ENCODE measurements around the gene VAMP3. TPM values are rescaled to one million over a fixed set of nuclear protein-coding genes. Genes with fewer than 3 reads are reported as not detected.

Gene VAMP3
- total RNA-seq, 1 experiment from 2014 or later, result 77.8 TPM

DNA sequence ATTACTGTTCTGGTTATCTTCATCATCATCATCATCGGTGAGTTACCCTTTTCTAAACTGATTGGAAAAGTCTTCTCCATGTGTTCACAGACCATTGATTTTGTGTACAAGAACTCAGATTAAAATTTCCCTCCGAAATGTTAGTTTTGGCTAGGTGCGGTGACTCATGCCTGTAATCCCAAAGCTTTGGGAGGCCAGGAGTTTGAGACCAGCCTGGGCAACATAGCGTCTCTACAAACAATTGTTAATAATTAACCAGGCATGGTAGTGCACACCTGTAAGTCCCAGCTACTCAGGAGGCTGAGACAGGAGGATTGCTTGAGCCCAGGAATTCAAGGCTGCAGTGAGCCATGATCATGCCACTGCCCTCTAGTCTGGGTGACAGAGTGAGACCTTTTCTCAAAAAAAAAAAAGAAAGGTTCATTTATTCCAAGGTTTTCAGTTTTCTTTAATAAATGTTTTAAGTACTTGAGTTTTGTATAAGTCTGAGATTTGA lies 7.1 kb downstream of the VAMP3 start:
- H3K36me3 ChIP-seq (ENCODE audit: control insufficient read depth, insufficient read depth, low read length), result no peaks in the 10 kb centered on the region; the same call in 1 of the 2 replicates
- H3K27me3 ChIP-seq (replicated peaks; ENCODE audit: control insufficient read depth, insufficient read depth, low read length), result no peaks in the 10 kb centered on the region
- POLR2A ChIA-PET, result no interaction called here
- DNase-seq, result no peak
- no peak overlapping the region for H3K4me3 ChIP-seq (ENCODE audit: low read depth, low read length)
- no peak for TF ChIP-seq CTCF (IDR thresholded peaks at IDR 0.05; ENCODE audit: insufficient read depth in 1 of 2, low read depth in 1 of 2, low read length in 1 of 2, severe bottlenecking in 1 of 2, unreplicated experiment in 1 of 2)
- no peak overlapping the region for H3K4me3 Mint-ChIP-seq (ENCODE audit: unreplicated experiment)
- peaks cover 7% of the 10 kb centered on the region for H3K4me1 ChIP-seq
- peaks cover 43% of the 10 kb centered on the region for H3K36me3 Mint-ChIP-seq (ENCODE audit: insufficient read depth, unreplicated experiment)
- H3K27ac Mint-ChIP-seq (ENCODE audit: unreplicated experiment), result no peak overlapping the region
- peaks cover 13% of the 10 kb centered on the region for H3K4me1 Mint-ChIP-seq (ENCODE audit: low read depth, unreplicated experiment)
- intact Hi-C loops (cut with micrococcal nuclease; ENCODE audit: unreplicated experiment), result no loop called here
- CTCF ChIA-PET, result no interaction called here
- no peaks in the 10 kb centered on the region for H3K9me3 Mint-ChIP-seq (ENCODE audit: unreplicated experiment)
- no TSS peak for BruUV-seq (replicated peaks)
- H3K9me3 ChIP-seq, result no peaks in the 10 kb centered on the region
- no peaks in the 10 kb centered on the region for H3K27me3 Mint-ChIP-seq (ENCODE audit: insufficient read depth, unreplicated experiment)

- BruUV-seq (replicated peaks), result TSS peak; percentile 0
- CTCF ChIA-PET, result no interaction called here
- Histone ChIP-seq H3K27me3 (replicated peaks; ENCODE audit: control insufficient read depth, insufficient read depth, low read length) (no peaks in the 10 kb centered on the region), H3K4me3 (ENCODE audit: low read depth, low read length) (no peak overlapping the region), H3K9me3 (no peaks in the 10 kb centered on the region), H3K4me1 (peaks cover 7% of the 10 kb centered on the region), H3K36me3 (ENCODE audit: control insufficient read depth, insufficient read depth, low read length) (no peaks in the 10 kb centered on the region; the same call in 1 of the 2 replicates)
- peaks cover 42% of the 10 kb centered on the region for H3K36me3 Mint-ChIP-seq (ENCODE audit: insufficient read depth, unreplicated experiment)
- intact Hi-C loops (cut with micrococcal nuclease; ENCODE audit: unreplicated experiment), result no loop called here
- no peak overlapping the region for H3K4me3 Mint-ChIP-seq (ENCODE audit: unreplicated experiment)
- POLR2A ChIA-PET, result no interaction called here
- H3K4me1 Mint-ChIP-seq (ENCODE audit: low read depth, unreplicated experiment), result peaks cover 18% of the 10 kb centered on the region
- no peak for DNase-seq
- H3K9me3 Mint-ChIP-seq (ENCODE audit: unreplicated experiment), result no peaks in the 10 kb centered on the region
- H3K27me3 Mint-ChIP-seq (ENCODE audit: insufficient read depth, unreplicated experiment), result no peaks in the 10 kb centered on the region
- no peak overlapping the region for H3K27ac Mint-ChIP-seq (ENCODE audit: unreplicated experiment)
- TF ChIP-seq CTCF (IDR thresholded peaks at IDR 0.05; ENCODE audit: insufficient read depth in 1 of 2, low read depth in 1 of 2, low read length in 1 of 2, severe bottlenecking in 1 of 2, unreplicated experiment in 1 of 2), result no peak
Measured at GRCh38 chr1:7780976-7781375, 9.9 kb downstream of the VAMP3 start.

DNA sequence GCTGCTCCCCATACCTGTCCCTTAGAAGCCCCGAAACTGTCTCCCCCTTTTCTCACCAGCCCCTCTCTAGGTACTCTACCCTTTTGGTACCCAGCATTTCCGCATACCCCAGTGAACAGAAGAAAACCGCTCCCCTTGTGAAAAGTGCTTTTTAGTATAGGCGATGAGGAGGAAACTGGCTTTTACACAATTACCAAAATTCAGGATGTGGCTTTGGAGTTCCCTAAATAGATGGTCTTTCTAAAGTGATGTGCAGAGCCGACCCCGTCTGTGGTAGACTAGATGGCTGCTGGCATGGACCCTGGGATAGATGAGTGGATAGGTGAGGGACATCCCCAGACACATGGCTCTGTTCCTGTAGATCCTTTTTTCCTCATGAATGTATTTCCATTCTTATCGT lies 10.4 kb downstream of the VAMP3 start:
- CTCF ChIA-PET, result interaction anchor here (1.1 kb wide), 1 partner anchor 112 kb away, joined by 3 read pairs; no protein-coding TSS in a partner anchor
- H3K27me3 Mint-ChIP-seq (ENCODE audit: insufficient read depth, unreplicated experiment), result no peaks in the 10 kb centered on the region
- no peak overlapping the region for H3K27ac Mint-ChIP-seq (ENCODE audit: unreplicated experiment)
- peaks cover 18% of the 10 kb centered on the region for H3K4me1 Mint-ChIP-seq (ENCODE audit: low read depth, unreplicated experiment)
- POLR2A ChIA-PET, result no interaction called here
- no peak for DNase-seq
- H3K27me3 ChIP-seq (replicated peaks; ENCODE audit: control insufficient read depth, insufficient read depth, low read length), result no peaks in the 10 kb centered on the region
- no peak for TF ChIP-seq CTCF (IDR thresholded peaks at IDR 0.05; ENCODE audit: insufficient read depth in 1 of 2, low read depth in 1 of 2, low read length in 1 of 2, severe bottlenecking in 1 of 2, unreplicated experiment in 1 of 2)
- H3K4me3 ChIP-seq (ENCODE audit: low read depth, low read length), result no peak overlapping the region
- peaks cover 47% of the 10 kb centered on the region for H3K36me3 Mint-ChIP-seq (ENCODE audit: insufficient read depth, unreplicated experiment)
- BruUV-seq (replicated peaks), result no TSS peak
- H3K9me3 ChIP-seq, result no peaks in the 10 kb centered on the region
- H3K4me1 ChIP-seq, result peaks cover 7% of the 10 kb centered on the region
- intact Hi-C loops (cut with micrococcal nuclease; ENCODE audit: unreplicated experiment), result no loop called here
- no peak overlapping the region for H3K4me3 Mint-ChIP-seq (ENCODE audit: unreplicated experiment)
- no peaks in the 10 kb centered on the region for H3K36me3 ChIP-seq (ENCODE audit: control insufficient read depth, insufficient read depth, low read length)
- H3K9me3 Mint-ChIP-seq (ENCODE audit: unreplicated experiment), result no peaks in the 10 kb centered on the region

Measured in Caco-2 (cell line).